Smooth muscle cell (in vitro differentiated cells): ENCODE measurements around the gene FFAR4. TPM values are rescaled to one million over a fixed set of nuclear protein-coding genes. Genes with fewer than 3 reads are reported as not detected.

Source experiments
- DNase-seq: peaks from one replicate; lab custom pipeline; 2025; ENCODE audit not compliant: unreplicated experiment; lab: John Stamatoyannopoulos, UW
- H2AFZ ChIP-seq: fragments of 200-600 bp; sonication (generic); 2 replicates; pipeline ENCODE4 v1.6.0; 2016; ENCODE audit warnings: antibody characterized with exemption, low read depth, mild to moderate bottlenecking
- H3F3A ChIP-seq: fragments of 200-600 bp; sonication (generic); 2 replicates; pipeline ENCODE4 v1.6.0; 2017; ENCODE audit warnings: antibody characterized with exemption, low read depth
- H3K27ac ChIP-seq: fragments of 200-600 bp; sonication (generic); 2 replicates; pipeline ENCODE4 v1.5.1; 2016; ENCODE audit warnings: low read depth, mild to moderate bottlenecking
- H3K27me3 ChIP-seq: fragments of 200-600 bp; sonication (generic); 2 replicates; pipeline ENCODE4 v1.6.1; 2016; ENCODE audit warnings: low read depth, mild to moderate bottlenecking
- H3K36me3 ChIP-seq: fragments of 200-600 bp; sonication (generic); 2 replicates; pipeline ENCODE4 v1.5.1; 2016; ENCODE audit warnings: low read depth
- H3K4me1 ChIP-seq: fragments of 200-600 bp; sonication (generic); 2 replicates; pipeline ENCODE4 v1.5.1; 2016; ENCODE audit warnings: low read depth
- H3K4me2 ChIP-seq: fragments of 200-600 bp; sonication (generic); 2 replicates; pipeline ENCODE4 v1.6.0; 2016; ENCODE audit warnings: mild to moderate bottlenecking
- H3K4me3 ChIP-seq: fragments of 200-600 bp; sonication (generic); 2 replicates; pipeline ENCODE4 v1.5.1; 2016; ENCODE audit warnings: mild to moderate bottlenecking
- H3K79me2 ChIP-seq: fragments of 200-600 bp; sonication (generic); 2 replicates; pipeline ENCODE4 v1.6.0; 2016; ENCODE audit warnings: low read depth, mild to moderate bottlenecking
- H3K9ac ChIP-seq: fragments of 200-600 bp; sonication (generic); 2 replicates; pipeline ENCODE4 v1.6.0; 2016; ENCODE audit warnings: low read depth
- H3K9me3 ChIP-seq: fragments of 200-600 bp; sonication (generic); replicated peaks from 2 replicates; pipeline ENCODE4 v1.5.1; 2016; ENCODE audit warnings: low read depth
- H4K20me1 ChIP-seq: fragments of 200-600 bp; sonication (generic); 2 replicates; pipeline ENCODE4 v1.6.0; 2016; ENCODE audit warnings: low read depth
- WGBS: methylation state at CpG from one replicate; pipeline ENCODE4 v1.1.7; 2016; ENCODE audit warnings: low lambda C conversion rate; 5-methylcytosine and 5-hydroxymethylcytosine counted together
- polyA plus RNA-seq: library from polyadenylated mRNA; unstranded; fragments of >200 nt; fragmentation: Nextera tagmentation; extraction: Ambion mirVana; gene quantifications from 2 replicates; pipeline ENCODE4 v1.2.1, GENCODE V29; 2016
- total RNA-seq: library from RNA; depleted of rRNA; stranded (reverse); fragments of >200 nt; gene quantifications from 2 replicates; pipeline ENCODE4 v1.2.3, GENCODE V29; 2014
- TF ChIP-seq, protein P1 (sequence below): fragments of 200-600 bp; sonication (generic); IDR thresholded peaks from 2 replicates; pipeline ENCODE4 v1.5.1; 2017; ENCODE audit warnings: borderline replicate concordance, mild to moderate bottlenecking, antibody characterized with exemption; ENCODE audit not compliant: insufficient read depth, poor library complexity, severe bottlenecking

FFAR4 gene
- total and polyA plus RNA-seq, 2 experiments from 2014 or later: not detected

DNA sequence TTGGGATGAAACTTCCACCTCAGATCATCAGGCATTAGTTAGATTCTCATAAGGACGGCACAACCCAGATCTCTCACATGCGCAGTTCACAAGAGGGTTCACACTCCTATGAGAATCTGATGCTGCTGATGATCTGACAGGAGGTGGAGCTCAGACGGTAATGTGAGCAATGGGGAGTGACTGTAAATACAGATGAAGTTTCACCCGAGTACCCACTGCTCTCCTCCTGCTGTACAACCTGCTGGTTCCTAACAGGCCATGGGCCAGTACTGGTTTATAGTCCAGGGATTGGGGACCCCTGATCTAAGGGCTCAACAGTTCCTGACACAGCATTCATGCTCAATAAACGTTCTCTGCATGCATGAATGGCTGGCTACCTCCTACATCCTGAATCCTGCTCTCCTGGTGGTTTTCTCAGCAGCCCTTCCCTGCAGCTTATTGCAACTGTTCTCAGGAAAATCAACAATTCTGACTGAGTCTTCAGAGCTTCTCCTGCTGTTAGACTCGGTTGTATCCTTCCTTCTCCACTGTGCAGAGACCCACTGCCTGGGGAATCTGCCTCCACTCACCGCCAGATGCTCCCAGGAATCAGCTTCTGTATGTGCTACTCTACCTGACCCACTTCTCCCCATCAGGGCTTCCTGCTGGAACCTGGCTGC, 63.3 kb downstream of the FFAR4 start:
- Histone ChIP-seq H3K4me3 (no peak overlapping the region), H3F3A (no peaks in the 10 kb centered on the region), H3K27ac (no peak overlapping the region), H3K4me1 (no peaks in the 10 kb centered on the region), H3K9me3 (no peaks in the 10 kb centered on the region), H4K20me1 (no peaks in the 10 kb centered on the region), H3K9ac (no peak overlapping the region), H3K36me3 (no peaks in the 10 kb centered on the region), H3K4me2 (no peak overlapping the region), H3K79me2 (no peaks in the 10 kb centered on the region), H3K27me3 (no peaks in the 10 kb centered on the region), H2AFZ (no peak overlapping the region)
- DNase-seq: no peak
- TF ChIP-seq, protein P1, sequence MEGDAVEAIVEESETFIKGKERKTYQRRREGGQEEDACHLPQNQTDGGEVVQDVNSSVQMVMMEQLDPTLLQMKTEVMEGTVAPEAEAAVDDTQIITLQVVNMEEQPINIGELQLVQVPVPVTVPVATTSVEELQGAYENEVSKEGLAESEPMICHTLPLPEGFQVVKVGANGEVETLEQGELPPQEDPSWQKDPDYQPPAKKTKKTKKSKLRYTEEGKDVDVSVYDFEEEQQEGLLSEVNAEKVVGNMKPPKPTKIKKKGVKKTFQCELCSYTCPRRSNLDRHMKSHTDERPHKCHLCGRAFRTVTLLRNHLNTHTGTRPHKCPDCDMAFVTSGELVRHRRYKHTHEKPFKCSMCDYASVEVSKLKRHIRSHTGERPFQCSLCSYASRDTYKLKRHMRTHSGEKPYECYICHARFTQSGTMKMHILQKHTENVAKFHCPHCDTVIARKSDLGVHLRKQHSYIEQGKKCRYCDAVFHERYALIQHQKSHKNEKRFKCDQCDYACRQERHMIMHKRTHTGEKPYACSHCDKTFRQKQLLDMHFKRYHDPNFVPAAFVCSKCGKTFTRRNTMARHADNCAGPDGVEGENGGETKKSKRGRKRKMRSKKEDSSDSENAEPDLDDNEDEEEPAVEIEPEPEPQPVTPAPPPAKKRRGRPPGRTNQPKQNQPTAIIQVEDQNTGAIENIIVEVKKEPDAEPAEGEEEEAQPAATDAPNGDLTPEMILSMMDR: no peak
- WGBS: 71% methylated on average over 7 of the region's 7 CpGs

GRCh38 chr10:93630625-93631557, 64.4 kb downstream of the FFAR4 start:
- Histone ChIP-seq H3K79me2 (no peaks in the 10 kb centered on the region), H3K4me2 (no peak overlapping the region), H3F3A (no peaks in the 10 kb centered on the region), H4K20me1 (no peaks in the 10 kb centered on the region), H3K27ac (no peak overlapping the region), H3K27me3 (no peaks in the 10 kb centered on the region), H2AFZ (no peak overlapping the region), H3K4me1 (no peaks in the 10 kb centered on the region), H3K4me3 (no peak overlapping the region), H3K36me3 (no peaks in the 10 kb centered on the region), H3K9ac (no peak overlapping the region), H3K9me3 (no peaks in the 10 kb centered on the region)
- 81% methylated on average over 15 of the region's 15 CpGs for WGBS
- TF ChIP-seq, protein P1: no peak
- DNase-seq: no peak

Other genes starting within 250 kb of the FFAR4 start
- gene MYOF, start 84.3 kb upstream of the FFAR4 start, total RNA-seq: 99.5 and 99.6 TPM in 2 replicates
- 29.6 and 45.1 TPM in 2 replicates for gene MYOF, start 84.3 kb upstream of the FFAR4 start, polyA plus RNA-seq
- gene CEP55, start 70.1 kb upstream of the FFAR4 start, total RNA-seq: 6.5 and 9.3 TPM in 2 replicates
- 5.4 and 6.8 TPM in 2 replicates for gene CEP55, start 70.1 kb upstream of the FFAR4 start, polyA plus RNA-seq
- gene RBP4, start 34.6 kb downstream of the FFAR4 start, total RNA-seq: 1.2 TPM in 1 of 2 replicates, not detected in the other
- gene RBP4, start 34.6 kb downstream of the FFAR4 start, polyA plus RNA-seq: 0.37 and 1.1 TPM in 2 replicates
- not detected in 2 replicates for gene PDE6C, start 45.9 kb downstream of the FFAR4 start, total RNA-seq
- not detected in 2 replicates for gene PDE6C, start 45.9 kb downstream of the FFAR4 start, polyA plus RNA-seq
- 12.3 and 12.5 TPM in 2 replicates for gene FRA10AC1, start 135.9 kb downstream of the FFAR4 start, total RNA-seq
- gene FRA10AC1, start 135.9 kb downstream of the FFAR4 start, polyA plus RNA-seq: 11.2 and 14.4 TPM in 2 replicates
- gene LGI1, start 191.3 kb downstream of the FFAR4 start, total RNA-seq: 1.2 and 6.7 TPM in 2 replicates
- gene LGI1, start 191.3 kb downstream of the FFAR4 start, polyA plus RNA-seq: 2.0 TPM in 1 of 2 replicates, not detected in the other